ENCODE results near the gene GFI1B.

GFI1B gene

GRCh38 chr9:132945186-132946130 is 33.0 kb upstream of the GFI1B start:
- peak overlapping the region; percentile 71 for H3K27ac ChIP-seq (ENCODE audit: low read depth, low read length)
- H3K27me3 ChIP-seq (ENCODE audit: control insufficient read depth in 1 of 2, insufficient read depth in 2 of 2, low read length in 2 of 2), result no peaks in the 10 kb centered on the region
- H3K9ac ChIP-seq (ENCODE audit: low read depth in 1 of 2, low read length in 2 of 2), result peak overlapping the region; percentile 73 to 91
- H3K4me1 ChIP-seq (ENCODE audit: control insufficient read depth in 1 of 2, insufficient read depth in 2 of 2, low read length in 2 of 2), result peaks cover 16 to 18% of the 10 kb centered on the region in 2 donors
- H3K36me3 ChIP-seq (ENCODE audit: control insufficient read depth in 1 of 2, insufficient read depth in 2 of 2, low read length in 2 of 2), result no peaks in the 10 kb centered on the region
- H3K4me3 ChIP-seq (ENCODE audit: low read depth in 1 of 2, low read length in 2 of 2), result peak overlapping the region; percentile 81 to 93
- no peaks in the 10 kb centered on the region for H3K9me3 ChIP-seq (ENCODE audit: control insufficient read depth in 1 of 2, low read length in 2 of 2)

GRCh38 chr9:132946211-132946610 is 32.3 kb upstream of the GFI1B start:
- Histone ChIP-seq H3K27me3 (ENCODE audit: control insufficient read depth in 1 of 2, insufficient read depth in 2 of 2, low read length in 2 of 2) (no peaks in the 10 kb centered on the region), H3K4me3 (ENCODE audit: low read depth in 1 of 2, low read length in 2 of 2) (no peak overlapping the region), H3K9me3 (ENCODE audit: control insufficient read depth in 1 of 2, low read length in 2 of 2) (no peaks in the 10 kb centered on the region), H3K9ac (ENCODE audit: low read depth in 1 of 2, low read length in 2 of 2) (no peak overlapping the region), H3K36me3 (ENCODE audit: control insufficient read depth in 1 of 2, insufficient read depth in 2 of 2, low read length in 2 of 2) (no peaks in the 10 kb centered on the region), H3K27ac (ENCODE audit: low read depth, low read length) (no peak overlapping the region), H3K4me1 (ENCODE audit: control insufficient read depth in 1 of 2, insufficient read depth in 2 of 2, low read length in 2 of 2) (peaks cover 16 to 18% of the 10 kb centered on the region in 2 donors)

DNA sequence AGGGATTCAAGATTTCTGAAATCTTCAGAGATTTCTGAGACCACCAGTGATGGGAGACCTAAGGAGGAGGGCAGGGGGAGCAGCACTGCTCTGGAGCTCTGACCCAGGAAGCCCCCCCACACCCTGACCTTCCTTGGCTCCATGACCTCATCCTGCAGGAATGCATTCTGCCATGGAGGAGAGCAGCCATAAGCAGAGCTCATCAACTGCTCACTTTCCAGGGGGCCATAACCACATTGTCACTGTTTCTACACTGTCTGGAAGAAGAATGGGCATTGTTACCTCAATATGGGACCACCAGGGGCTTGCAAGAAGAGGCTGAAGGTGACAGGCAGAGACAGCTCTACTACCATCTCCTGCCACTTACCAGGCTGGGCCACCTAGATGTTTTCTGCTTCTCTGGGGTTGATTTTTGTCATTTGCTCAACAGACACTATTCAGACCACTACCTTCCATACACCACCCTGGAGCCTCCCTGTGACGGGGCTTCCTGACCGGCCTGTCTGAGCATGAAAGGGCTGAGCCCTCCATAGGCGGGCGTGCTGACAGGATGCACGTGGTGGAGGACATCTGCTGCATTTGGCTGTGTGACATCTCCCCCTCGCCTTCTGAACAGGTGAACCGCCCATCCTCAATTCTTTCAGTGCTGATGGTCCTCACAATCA is 31.7 kb upstream of the GFI1B start:
- Histone ChIP-seq H3K4me3 (ENCODE audit: low read depth in 1 of 2, low read length in 2 of 2) (no peak overlapping the region), H3K9me3 (ENCODE audit: control insufficient read depth in 1 of 2, low read length in 2 of 2) (no peaks in the 10 kb centered on the region), H3K27ac (ENCODE audit: low read depth, low read length) (no peak overlapping the region), H3K9ac (ENCODE audit: low read depth in 1 of 2, low read length in 2 of 2) (no peak overlapping the region), H3K36me3 (ENCODE audit: control insufficient read depth in 1 of 2, insufficient read depth in 2 of 2, low read length in 2 of 2) (no peaks in the 10 kb centered on the region), H3K4me1 (ENCODE audit: control insufficient read depth in 1 of 2, insufficient read depth in 2 of 2, low read length in 2 of 2) (peaks cover 16 to 18% of the 10 kb centered on the region in 2 donors), H3K27me3 (ENCODE audit: control insufficient read depth in 1 of 2, insufficient read depth in 2 of 2, low read length in 2 of 2) (no peaks in the 10 kb centered on the region)

- Histone ChIP-seq H3K27ac (ENCODE audit: low read depth, low read length) (no peak overlapping the region), H3K27me3 (ENCODE audit: control insufficient read depth in 1 of 2, insufficient read depth in 2 of 2, low read length in 2 of 2) (no peaks in the 10 kb centered on the region), H3K9me3 (ENCODE audit: control insufficient read depth in 1 of 2, low read length in 2 of 2) (no peaks in the 10 kb centered on the region), H3K4me1 (ENCODE audit: control insufficient read depth in 1 of 2, insufficient read depth in 2 of 2, low read length in 2 of 2) (peaks cover 11 to 12% of the 10 kb centered on the region in 2 donors), H3K36me3 (ENCODE audit: control insufficient read depth in 1 of 2, insufficient read depth in 2 of 2, low read length in 2 of 2) (no peaks in the 10 kb centered on the region), H3K4me3 (ENCODE audit: low read depth in 1 of 2, low read length in 2 of 2) (no peak overlapping the region), H3K9ac (ENCODE audit: low read depth in 1 of 2, low read length in 2 of 2) (no peak overlapping the region)
Measured at GRCh38 chr9:132947756-132948155, 30.7 kb upstream of the GFI1B start.

DNA sequence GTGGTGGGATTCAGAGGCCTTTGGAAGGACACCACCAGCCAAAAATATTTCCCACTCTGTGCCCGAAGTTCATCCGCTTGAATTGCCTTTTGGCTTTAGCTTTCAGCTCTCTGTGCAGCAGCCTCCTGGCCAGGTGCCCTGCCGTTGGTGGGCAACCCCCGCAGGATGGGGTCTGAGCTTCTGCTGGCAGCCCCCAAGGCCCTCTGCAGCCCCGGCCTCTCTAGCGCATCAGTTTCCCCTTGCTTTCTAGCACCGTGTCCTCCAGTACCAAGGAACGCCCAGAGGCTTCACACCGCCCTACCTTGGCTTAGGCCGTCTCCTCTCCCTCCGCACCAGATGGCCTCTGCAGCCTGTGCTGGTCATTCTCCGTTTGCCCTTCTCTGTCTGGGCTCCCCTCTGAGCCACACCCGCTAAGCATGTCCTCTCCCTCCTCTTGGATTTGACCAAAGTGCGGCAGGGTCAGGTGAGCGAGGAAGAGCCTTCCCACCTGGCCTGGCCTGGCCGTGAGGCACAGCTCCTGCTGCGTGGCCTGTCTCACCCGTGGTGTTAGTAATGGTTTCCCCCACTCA is 29.9 kb upstream of the GFI1B start:
- H3K9ac ChIP-seq (ENCODE audit: low read depth in 1 of 2, low read length in 2 of 2), result no peak overlapping the region
- H3K9me3 ChIP-seq (ENCODE audit: control insufficient read depth in 1 of 2, low read length in 2 of 2), result no peaks in the 10 kb centered on the region
- H3K36me3 ChIP-seq (ENCODE audit: control insufficient read depth in 1 of 2, insufficient read depth in 2 of 2, low read length in 2 of 2), result no peaks in the 10 kb centered on the region
- no peaks in the 10 kb centered on the region for H3K27me3 ChIP-seq (ENCODE audit: control insufficient read depth in 1 of 2, insufficient read depth in 2 of 2, low read length in 2 of 2)
- no peak overlapping the region for H3K27ac ChIP-seq (ENCODE audit: low read depth, low read length)
- H3K4me3 ChIP-seq (ENCODE audit: low read depth in 1 of 2, low read length in 2 of 2), result no peak overlapping the region
- H3K4me1 ChIP-seq (ENCODE audit: control insufficient read depth in 1 of 2, insufficient read depth in 2 of 2, low read length in 2 of 2), result peaks cover 2 to 3% of the 10 kb centered on the region in 2 donors

DNA sequence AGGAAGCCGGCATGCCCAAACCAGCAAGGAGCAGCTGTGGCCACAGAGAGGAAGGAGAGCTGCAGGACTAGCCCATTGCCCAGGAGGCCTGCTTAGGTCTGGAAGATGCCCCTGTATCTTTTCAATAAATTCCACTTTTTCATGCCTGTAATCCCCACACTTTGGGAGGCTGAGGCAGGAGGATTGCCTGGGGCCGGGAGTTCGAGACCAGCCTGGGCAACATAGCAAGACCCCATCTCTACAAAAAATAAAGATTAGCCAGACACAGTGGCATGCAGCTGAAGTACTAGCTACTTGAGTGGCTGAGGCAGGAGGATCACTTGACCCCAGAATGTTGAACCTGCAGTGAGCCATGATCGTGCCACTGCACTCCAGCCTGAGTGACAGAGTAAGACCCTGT is 28.8 kb upstream of the GFI1B start:
- Histone ChIP-seq H3K4me1 (ENCODE audit: control insufficient read depth in 1 of 2, insufficient read depth in 2 of 2, low read length in 2 of 2) (no peaks in the 10 kb centered on the region), H3K9me3 (ENCODE audit: control insufficient read depth in 1 of 2, low read length in 2 of 2) (no peaks in the 10 kb centered on the region), H3K27me3 (ENCODE audit: control insufficient read depth in 1 of 2, insufficient read depth in 2 of 2, low read length in 2 of 2) (no peaks in the 10 kb centered on the region), H3K27ac (ENCODE audit: low read depth, low read length) (no peak overlapping the region), H3K9ac (ENCODE audit: low read depth in 1 of 2, low read length in 2 of 2) (no peak overlapping the region), H3K4me3 (ENCODE audit: low read depth in 1 of 2, low read length in 2 of 2) (no peak overlapping the region), H3K36me3 (ENCODE audit: control insufficient read depth in 1 of 2, insufficient read depth in 2 of 2, low read length in 2 of 2) (no peaks in the 10 kb centered on the region)

DNA sequence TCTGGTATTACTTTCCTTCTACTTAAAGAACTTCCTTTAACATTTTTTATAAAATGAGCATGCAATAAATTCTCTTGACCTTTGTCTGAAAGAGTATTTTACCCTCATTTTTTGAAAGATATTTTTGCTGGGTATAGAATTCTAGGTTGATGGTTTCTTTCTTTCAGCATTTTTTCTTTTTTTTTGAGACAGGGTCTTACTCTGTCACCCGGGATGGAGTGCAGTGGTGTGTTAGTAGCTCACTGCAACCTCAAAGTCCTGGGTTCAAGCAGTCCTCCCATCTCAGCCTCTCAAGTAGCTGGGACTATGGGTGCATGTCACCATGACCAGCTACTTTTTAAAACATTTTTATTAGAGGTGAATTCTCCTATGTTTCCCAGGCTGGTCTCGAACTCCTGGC is 23.4 kb upstream of the GFI1B start:
- H3K27ac ChIP-seq (ENCODE audit: low read depth, low read length), result no peak overlapping the region
- H3K27me3 ChIP-seq (ENCODE audit: control insufficient read depth in 1 of 2, insufficient read depth in 2 of 2, low read length in 2 of 2), result no peaks in the 10 kb centered on the region
- no peaks in the 10 kb centered on the region for H3K4me1 ChIP-seq (ENCODE audit: control insufficient read depth in 1 of 2, insufficient read depth in 2 of 2, low read length in 2 of 2)
- peaks cover 0 to 5% of the 10 kb centered on the region in 2 donors for H3K9me3 ChIP-seq (ENCODE audit: control insufficient read depth in 1 of 2, low read length in 2 of 2)
- no peak overlapping the region for H3K4me3 ChIP-seq (ENCODE audit: low read depth in 1 of 2, low read length in 2 of 2)
- no peaks in the 10 kb centered on the region for H3K36me3 ChIP-seq (ENCODE audit: control insufficient read depth in 1 of 2, insufficient read depth in 2 of 2, low read length in 2 of 2)
- no peak overlapping the region for H3K9ac ChIP-seq (ENCODE audit: low read depth in 1 of 2, low read length in 2 of 2)

DNA sequence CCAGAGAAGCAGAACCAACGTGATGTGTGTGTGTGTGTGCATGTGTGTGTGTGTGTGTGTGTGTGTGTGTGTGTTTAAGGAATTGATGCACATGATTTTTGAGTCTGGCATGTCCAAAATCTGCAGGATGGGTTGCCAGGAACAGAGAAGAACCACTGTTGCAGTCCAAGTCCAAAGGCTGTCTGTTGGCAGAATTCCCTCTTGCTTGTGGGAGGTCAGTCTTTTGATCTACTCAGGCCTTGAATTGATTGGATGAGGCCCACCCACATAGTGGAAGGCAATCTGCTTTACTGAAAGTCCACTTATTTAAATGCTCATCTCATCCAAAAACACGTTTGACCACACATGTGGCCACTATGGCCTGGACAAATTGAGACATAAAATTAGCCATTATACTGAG is 22.7 kb upstream of the GFI1B start:
- H3K36me3 ChIP-seq (ENCODE audit: control insufficient read depth in 1 of 2, insufficient read depth in 2 of 2, low read length in 2 of 2), result no peaks in the 10 kb centered on the region
- H3K27ac ChIP-seq (ENCODE audit: low read depth, low read length), result no peak overlapping the region
- peaks cover 0 to 5% of the 10 kb centered on the region in 2 donors for H3K9me3 ChIP-seq (ENCODE audit: control insufficient read depth in 1 of 2, low read length in 2 of 2)
- H3K4me1 ChIP-seq (ENCODE audit: control insufficient read depth in 1 of 2, insufficient read depth in 2 of 2, low read length in 2 of 2), result no peaks in the 10 kb centered on the region
- no peaks in the 10 kb centered on the region for H3K27me3 ChIP-seq (ENCODE audit: control insufficient read depth in 1 of 2, insufficient read depth in 2 of 2, low read length in 2 of 2)
- H3K9ac ChIP-seq (ENCODE audit: low read depth in 1 of 2, low read length in 2 of 2), result no peak overlapping the region
- H3K4me3 ChIP-seq (ENCODE audit: low read depth in 1 of 2, low read length in 2 of 2), result no peak overlapping the region

DNA sequence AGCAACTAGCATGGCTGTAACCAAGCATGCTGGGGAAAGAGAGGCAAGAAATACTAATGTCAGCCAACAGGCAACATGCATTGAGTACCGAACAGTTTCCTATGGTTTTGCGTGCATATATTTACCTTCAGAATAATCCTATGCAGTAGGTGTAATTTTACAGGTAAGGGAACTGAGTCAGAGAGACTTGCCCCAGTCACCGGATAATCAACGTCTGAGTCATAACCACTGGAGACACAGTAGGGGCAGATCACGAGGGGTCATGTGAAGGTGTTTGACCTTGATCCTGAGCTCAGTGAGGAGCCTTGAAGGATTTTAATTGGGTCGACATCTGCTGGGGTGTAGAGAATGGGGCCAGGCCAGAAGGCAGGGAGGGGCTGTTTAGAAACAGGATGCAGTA is 20.7 kb upstream of the GFI1B start:
- Histone ChIP-seq H3K4me3 (ENCODE audit: low read depth in 1 of 2, low read length in 2 of 2) (no peak overlapping the region), H3K9ac (ENCODE audit: low read depth in 1 of 2, low read length in 2 of 2) (no peak overlapping the region), H3K9me3 (ENCODE audit: control insufficient read depth in 1 of 2, low read length in 2 of 2) (peaks cover 0 to 5% of the 10 kb centered on the region in 2 donors), H3K27me3 (ENCODE audit: control insufficient read depth in 1 of 2, insufficient read depth in 2 of 2, low read length in 2 of 2) (no peaks in the 10 kb centered on the region), H3K36me3 (ENCODE audit: control insufficient read depth in 1 of 2, insufficient read depth in 2 of 2, low read length in 2 of 2) (no peaks in the 10 kb centered on the region), H3K27ac (ENCODE audit: low read depth, low read length) (no peak overlapping the region), H3K4me1 (ENCODE audit: control insufficient read depth in 1 of 2, insufficient read depth in 2 of 2, low read length in 2 of 2) (no peaks in the 10 kb centered on the region)

DNA sequence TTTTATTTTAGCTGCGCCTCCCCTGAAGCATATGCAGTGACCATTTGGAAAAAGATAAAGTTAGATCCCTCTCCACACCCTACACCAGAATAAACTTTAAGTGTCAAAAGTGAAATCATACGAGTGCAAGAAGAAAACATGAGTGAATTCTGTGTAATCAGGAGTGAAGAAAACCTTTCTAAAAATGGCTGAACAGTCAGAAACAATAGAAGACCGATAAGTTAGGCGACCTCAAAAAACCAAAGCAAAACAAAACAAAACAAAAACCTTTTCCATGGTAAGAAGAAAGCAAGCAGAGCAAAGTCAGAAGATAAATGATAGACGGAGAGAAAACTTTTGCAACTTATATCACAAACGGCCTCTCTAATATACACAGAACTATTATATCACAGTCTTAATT is 17.5 kb upstream of the GFI1B start:
- H3K27ac ChIP-seq (ENCODE audit: low read depth, low read length), result no peak overlapping the region
- H3K4me3 ChIP-seq (ENCODE audit: low read depth in 1 of 2, low read length in 2 of 2), result no peak overlapping the region
- H3K36me3 ChIP-seq (ENCODE audit: control insufficient read depth in 1 of 2, insufficient read depth in 2 of 2, low read length in 2 of 2), result no peaks in the 10 kb centered on the region
- H3K4me1 ChIP-seq (ENCODE audit: control insufficient read depth in 1 of 2, insufficient read depth in 2 of 2, low read length in 2 of 2), result no peaks in the 10 kb centered on the region
- H3K9ac ChIP-seq (ENCODE audit: low read depth in 1 of 2, low read length in 2 of 2), result no peak overlapping the region
- no peaks in the 10 kb centered on the region for H3K9me3 ChIP-seq (ENCODE audit: control insufficient read depth in 1 of 2, low read length in 2 of 2)
- no peaks in the 10 kb centered on the region for H3K27me3 ChIP-seq (ENCODE audit: control insufficient read depth in 1 of 2, insufficient read depth in 2 of 2, low read length in 2 of 2)

Measured in duodenal mucosa (tissue), 2 donors.